A673 (cell line): Measurements from ENCODE around the gene STH.

ENCODE experiments used
- EZH2 ChIP-seq: fragments of 200-600 bp; sonication (generic); IDR thresholded peaks from 2 replicates; pipeline ENCODE4 v1.6.1; 2017; ENCODE audit warnings: borderline replicate concordance, low read depth, mild to moderate bottlenecking, mixed read lengths, antibody characterized with exemption, low read length; ENCODE audit not compliant: poor library complexity, severe bottlenecking
- TF ChIP-seq, protein P1 (sequence below): fragments of 300-800, 200-600 bp; sonication (generic); conservative IDR thresholded peaks from 2 replicates; pipeline ENCODE4 v1.5.1; 2017; ENCODE audit warnings: low read depth, mild to moderate bottlenecking, antibody characterized with exemption, low read length, moderate library complexity, mixed read lengths

DNA sequence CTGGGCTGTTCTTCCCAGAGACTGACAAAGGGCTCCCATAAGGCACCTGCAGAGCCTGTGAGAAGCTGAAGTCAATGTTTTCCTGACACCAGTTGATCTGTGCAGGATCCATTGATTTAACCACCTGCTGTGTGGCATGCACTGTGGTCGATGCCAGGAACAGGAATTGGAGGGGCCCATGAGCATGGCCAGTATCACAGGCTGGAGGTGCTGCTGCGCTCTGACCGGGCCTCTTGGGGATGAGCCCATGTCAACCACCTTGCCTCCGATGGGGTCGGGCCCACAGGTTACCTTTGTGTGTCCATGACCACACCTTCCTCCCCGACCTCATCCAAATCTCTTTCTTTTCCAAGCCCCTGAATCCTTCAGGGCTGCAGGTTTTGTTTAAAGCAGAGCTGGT lies 18.2 kb upstream of the STH start:
- TF ChIP-seq, protein P1, sequence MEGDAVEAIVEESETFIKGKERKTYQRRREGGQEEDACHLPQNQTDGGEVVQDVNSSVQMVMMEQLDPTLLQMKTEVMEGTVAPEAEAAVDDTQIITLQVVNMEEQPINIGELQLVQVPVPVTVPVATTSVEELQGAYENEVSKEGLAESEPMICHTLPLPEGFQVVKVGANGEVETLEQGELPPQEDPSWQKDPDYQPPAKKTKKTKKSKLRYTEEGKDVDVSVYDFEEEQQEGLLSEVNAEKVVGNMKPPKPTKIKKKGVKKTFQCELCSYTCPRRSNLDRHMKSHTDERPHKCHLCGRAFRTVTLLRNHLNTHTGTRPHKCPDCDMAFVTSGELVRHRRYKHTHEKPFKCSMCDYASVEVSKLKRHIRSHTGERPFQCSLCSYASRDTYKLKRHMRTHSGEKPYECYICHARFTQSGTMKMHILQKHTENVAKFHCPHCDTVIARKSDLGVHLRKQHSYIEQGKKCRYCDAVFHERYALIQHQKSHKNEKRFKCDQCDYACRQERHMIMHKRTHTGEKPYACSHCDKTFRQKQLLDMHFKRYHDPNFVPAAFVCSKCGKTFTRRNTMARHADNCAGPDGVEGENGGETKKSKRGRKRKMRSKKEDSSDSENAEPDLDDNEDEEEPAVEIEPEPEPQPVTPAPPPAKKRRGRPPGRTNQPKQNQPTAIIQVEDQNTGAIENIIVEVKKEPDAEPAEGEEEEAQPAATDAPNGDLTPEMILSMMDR: no peak
- TF ChIP-seq EZH2: no peak
